ENCODE data around the gene PPFIBP2.
A peak's percentile ranks its signal among the peaks of the same experiment; 100 is the strongest.

PPFIBP2 gene

DNA sequence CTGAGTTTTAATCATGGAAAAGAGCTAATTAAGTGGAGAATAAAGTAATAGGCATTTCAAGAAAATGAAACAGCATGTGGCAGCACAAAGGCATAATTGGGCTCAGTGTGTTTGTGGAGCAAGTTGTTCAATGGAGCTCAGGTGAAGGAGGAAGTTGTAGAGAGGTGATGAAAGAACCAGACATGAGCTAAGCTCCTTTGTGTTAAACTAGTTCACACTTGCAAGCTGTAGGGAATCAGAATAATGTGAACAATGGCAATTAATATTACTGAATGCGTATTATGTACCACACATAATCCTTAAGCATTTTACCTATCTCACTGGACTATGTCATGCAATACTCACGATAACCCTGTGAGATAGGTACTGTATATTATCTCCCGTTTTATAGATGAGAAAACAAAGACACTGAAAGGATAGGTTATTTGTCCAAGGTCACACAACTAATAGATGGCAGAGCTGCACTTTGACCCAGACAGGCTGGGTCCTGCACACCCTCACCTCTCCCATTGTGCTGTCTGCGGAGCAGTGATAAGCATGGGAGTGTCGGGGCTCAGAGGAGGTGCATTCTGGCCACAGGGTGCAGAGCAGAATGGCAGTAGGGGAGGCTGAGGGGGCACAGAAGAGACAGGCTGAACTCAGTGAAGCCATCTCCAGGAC is 19.6 kb upstream of the PPFIBP2 start:
- TF ChIP-seq, protein P1, sequence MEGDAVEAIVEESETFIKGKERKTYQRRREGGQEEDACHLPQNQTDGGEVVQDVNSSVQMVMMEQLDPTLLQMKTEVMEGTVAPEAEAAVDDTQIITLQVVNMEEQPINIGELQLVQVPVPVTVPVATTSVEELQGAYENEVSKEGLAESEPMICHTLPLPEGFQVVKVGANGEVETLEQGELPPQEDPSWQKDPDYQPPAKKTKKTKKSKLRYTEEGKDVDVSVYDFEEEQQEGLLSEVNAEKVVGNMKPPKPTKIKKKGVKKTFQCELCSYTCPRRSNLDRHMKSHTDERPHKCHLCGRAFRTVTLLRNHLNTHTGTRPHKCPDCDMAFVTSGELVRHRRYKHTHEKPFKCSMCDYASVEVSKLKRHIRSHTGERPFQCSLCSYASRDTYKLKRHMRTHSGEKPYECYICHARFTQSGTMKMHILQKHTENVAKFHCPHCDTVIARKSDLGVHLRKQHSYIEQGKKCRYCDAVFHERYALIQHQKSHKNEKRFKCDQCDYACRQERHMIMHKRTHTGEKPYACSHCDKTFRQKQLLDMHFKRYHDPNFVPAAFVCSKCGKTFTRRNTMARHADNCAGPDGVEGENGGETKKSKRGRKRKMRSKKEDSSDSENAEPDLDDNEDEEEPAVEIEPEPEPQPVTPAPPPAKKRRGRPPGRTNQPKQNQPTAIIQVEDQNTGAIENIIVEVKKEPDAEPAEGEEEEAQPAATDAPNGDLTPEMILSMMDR (IDR thresholded peaks at IDR 0.05; ENCODE audit: borderline replicate concordance, control extremely low read depth, extremely low read depth, insufficient read depth, missing control alignments) = no peak
- in situ Hi-C loops (cut with MboI; ENCODE audit: low sequenced_read_pairs, unreplicated experiment) = no loop called here
- no peak for DNase-seq (ENCODE audit: low spot score)

DNA sequence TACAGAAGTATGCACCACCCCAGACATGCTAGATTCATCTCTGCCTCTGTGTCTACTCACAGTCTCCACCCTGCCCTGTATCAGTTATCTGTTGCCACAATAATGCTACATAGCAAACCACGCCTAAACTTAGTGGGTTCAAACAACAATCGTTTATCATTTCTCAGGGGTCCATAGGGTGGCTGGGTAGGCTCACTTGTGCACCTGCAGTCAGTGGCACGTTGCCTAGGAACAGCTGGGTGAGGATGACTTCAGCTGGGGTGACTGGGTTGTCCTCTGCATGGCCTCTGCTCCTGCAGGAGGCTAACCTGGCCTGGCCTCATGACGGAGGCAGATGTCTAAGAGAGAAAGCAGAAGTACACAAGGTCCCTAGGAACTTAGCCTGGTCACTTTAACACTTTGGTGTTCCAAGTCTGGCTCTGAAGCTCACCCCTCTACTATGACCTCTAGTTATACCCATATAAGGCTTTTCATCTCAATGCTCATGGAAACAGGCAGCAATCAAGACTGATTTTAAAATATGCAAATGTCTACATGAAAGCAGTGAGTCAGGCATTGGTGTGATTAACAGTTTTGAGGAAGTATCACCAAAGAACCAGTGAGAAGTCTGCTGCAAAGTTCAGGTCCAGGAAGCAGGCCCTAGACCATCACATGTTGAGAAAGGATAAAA is 17.8 kb upstream of the PPFIBP2 start:
- in situ Hi-C loops (cut with MboI; ENCODE audit: low sequenced_read_pairs, unreplicated experiment) = no loop called here
- TF ChIP-seq, protein P1 (IDR thresholded peaks at IDR 0.05; ENCODE audit: borderline replicate concordance, control extremely low read depth, extremely low read depth, insufficient read depth, missing control alignments) = no peak
- peak; percentile 50 for DNase-seq (ENCODE audit: low spot score)

DNA sequence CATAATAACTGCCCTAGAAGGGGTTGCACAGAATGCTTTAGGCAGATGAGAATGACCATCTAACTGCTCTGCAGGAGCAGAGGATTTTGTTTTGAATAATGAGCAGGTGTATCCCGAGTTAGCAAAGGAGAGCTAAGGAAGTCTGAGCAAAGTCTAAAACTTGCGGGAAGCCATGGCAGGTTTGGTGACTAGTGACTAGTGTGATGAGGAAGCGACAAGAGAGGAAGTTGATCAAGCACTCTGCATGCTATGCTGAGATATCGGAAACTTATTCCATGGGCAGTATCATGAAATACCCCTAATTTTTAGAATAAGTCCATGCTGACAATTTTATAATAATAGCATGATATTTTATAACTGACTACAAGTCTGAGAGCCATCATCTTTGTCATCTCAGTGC is 15.6 kb upstream of the PPFIBP2 start:
- in situ Hi-C loops (cut with MboI; ENCODE audit: low sequenced_read_pairs, unreplicated experiment) = no loop called here
- TF ChIP-seq, protein P1 (IDR thresholded peaks at IDR 0.05; ENCODE audit: borderline replicate concordance, control extremely low read depth, extremely low read depth, insufficient read depth, missing control alignments) = no peak
- DNase-seq (ENCODE audit: low spot score) = no peak

DNA sequence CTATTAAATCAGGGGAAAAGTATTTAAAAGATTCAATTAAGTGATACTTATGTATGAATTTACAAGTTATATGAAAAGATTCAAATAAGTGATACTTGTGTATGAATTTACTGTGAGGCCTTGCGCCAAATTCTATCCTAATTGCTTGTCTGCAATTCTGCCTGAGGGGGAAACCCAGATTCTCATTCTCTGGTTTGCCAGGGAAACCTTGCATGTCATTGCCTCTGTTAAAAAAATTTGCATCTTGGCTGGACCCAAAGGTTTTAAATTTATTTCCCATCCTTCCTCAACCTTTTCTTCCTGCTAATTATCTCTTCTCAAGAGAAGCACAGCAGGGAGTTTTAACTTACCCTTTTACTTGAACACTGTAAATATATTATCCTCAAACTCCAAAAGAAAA is 14.7 kb upstream of the PPFIBP2 start:
- DNase-seq (ENCODE audit: low spot score) = no peak
- TF ChIP-seq, protein P1 (IDR thresholded peaks at IDR 0.05; ENCODE audit: borderline replicate concordance, control extremely low read depth, extremely low read depth, insufficient read depth, missing control alignments) = no peak
- in situ Hi-C loops (cut with MboI; ENCODE audit: low sequenced_read_pairs, unreplicated experiment) = no loop called here

DNA sequence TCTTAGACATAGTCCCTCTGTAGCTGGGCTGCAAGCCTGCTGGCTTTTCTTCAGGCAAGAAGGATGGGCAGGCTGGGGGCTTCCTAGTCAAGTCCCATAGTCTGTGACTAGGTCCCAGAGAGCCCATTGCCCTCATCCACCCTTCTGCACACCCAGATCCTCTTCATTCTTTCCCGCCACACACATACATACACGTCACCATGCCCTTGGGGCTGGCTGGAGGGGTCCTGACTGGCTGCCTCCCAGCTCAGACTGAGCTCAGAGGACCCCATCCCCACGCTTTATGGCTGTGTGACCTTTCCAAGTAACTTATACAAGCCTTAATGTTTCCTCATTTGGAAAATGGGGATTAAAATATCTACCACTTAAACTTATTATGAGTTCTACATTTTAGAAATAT is 13.5 kb upstream of the PPFIBP2 start:
- TF ChIP-seq, protein P1 (IDR thresholded peaks at IDR 0.05; ENCODE audit: borderline replicate concordance, control extremely low read depth, extremely low read depth, insufficient read depth, missing control alignments) = no peak
- in situ Hi-C loops (cut with MboI; ENCODE audit: low sequenced_read_pairs, unreplicated experiment) = loop anchor here (25.0 kb wide), 1 partner anchor 487 kb away; the partner anchor contains the start of gene EIF3F
- no peak for DNase-seq (ENCODE audit: low spot score)

DNA sequence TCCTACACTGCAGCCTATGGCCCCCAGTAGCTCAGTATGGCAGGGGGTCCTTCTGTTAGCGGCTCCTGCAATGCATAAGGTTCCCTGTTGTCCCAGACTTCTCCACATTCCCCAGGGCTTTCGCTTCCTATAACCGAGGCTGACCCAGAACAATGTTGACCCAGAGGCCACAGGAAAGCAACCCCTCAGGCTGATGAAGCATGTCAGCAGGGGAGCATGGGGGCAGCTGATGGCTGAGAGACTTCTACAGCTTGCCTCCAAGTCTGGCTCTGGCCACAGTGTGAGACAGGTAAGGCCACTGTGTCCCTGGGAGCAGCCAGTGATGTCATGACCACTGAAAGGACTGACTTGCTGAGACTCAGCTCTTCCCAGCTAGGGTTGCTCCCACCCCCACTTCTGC is 12.5 kb upstream of the PPFIBP2 start:
- in situ Hi-C loops (cut with MboI; ENCODE audit: low sequenced_read_pairs, unreplicated experiment) = loop anchor here (25.0 kb wide), 1 partner anchor 486 kb away; the partner anchor contains the start of gene EIF3F
- TF ChIP-seq, protein P1 (IDR thresholded peaks at IDR 0.05; ENCODE audit: borderline replicate concordance, control extremely low read depth, extremely low read depth, insufficient read depth, missing control alignments) = no peak
- DNase-seq (ENCODE audit: low spot score) = no peak
